NCI-H345 treated with DMSO at 0.1 percent for 48 hours (cell line): ENCODE data around the gene TMEM41B.
"Not testable (repeated sequence)": the region's sequence is repeated elsewhere in the genome, so short reads cannot be mapped to it uniquely, and the experiment has no call there.

Experiments
- DNase-seq: peaks from one replicate; lab custom pipeline; 2025; ENCODE audit not compliant: unreplicated experiment; lab: John Stamatoyannopoulos, UW

The TMEM41B gene

GRCh38 chr11:9314291-9315077 lies at the start of gene TMEM41B:
Gene TMEM41B, minus strand, starts transcription at chr11:9314593. Its CDS starts 152 bp downstream, at chr11:9314441.
- peak; percentile 98 for DNase-seq

GRCh38 chr11:9362393-9362863 lies 48.0 kb upstream of the TMEM41B start:
- DNase-seq: no peak

GRCh38 chr11:9360862-9361622 lies 46.6 kb upstream of the TMEM41B start:
- DNase-seq: not testable (repeated sequence)

- DNase-seq: no peak
Observed at GRCh38 chr11:9357041-9357440, 42.6 kb upstream of the TMEM41B start.

- DNase-seq: no peak
Observed at GRCh38 chr11:9351321-9351881, 37.0 kb upstream of the TMEM41B start.

- not testable (repeated sequence) for DNase-seq
Observed at GRCh38 chr11:9347779-9348178, 33.4 kb upstream of the TMEM41B start.

GRCh38 chr11:9347100-9347499 lies 32.7 kb upstream of the TMEM41B start:
- DNase-seq: no peak

- DNase-seq: no peak
Observed at GRCh38 chr11:9344061-9344680, 29.8 kb upstream of the TMEM41B start.

- no peak for DNase-seq
Observed at GRCh38 chr11:9341638-9342178, 27.3 kb upstream of the TMEM41B start.

GRCh38 chr11:9332655-9333054 lies 18.3 kb upstream of the TMEM41B start:
- DNase-seq: no peak

GRCh38 chr11:9330387-9331384 lies 16.3 kb upstream of the TMEM41B start:
- no peak for DNase-seq

- no peak for DNase-seq
Observed at GRCh38 chr11:9320047-9320446, 5.7 kb upstream of the TMEM41B start.

- not testable (repeated sequence) for DNase-seq
Observed at GRCh38 chr11:9319377-9320001, 5.1 kb upstream of the TMEM41B start.

GRCh38 chr11:9318442-9319376 lies 4.3 kb upstream of the TMEM41B start:
- not testable (repeated sequence) for DNase-seq

- no peak for DNase-seq
Observed at GRCh38 chr11:9316334-9316733, 1.9 kb upstream of the TMEM41B start.

- no peak for DNase-seq
Observed at GRCh38 chr11:9315078-9315688, 790 bp upstream of the TMEM41B start.

GRCh38 chr11:9313648-9314290 lies 624 bp downstream of the TMEM41B start:
- no peak for DNase-seq
